ENCODE data around the gene SPNS2.
"Not testable (repeated sequence)": the region's sequence is repeated elsewhere in the genome, so short reads cannot be mapped to it uniquely, and the experiment has no call there.

The SPNS2 gene

DNA sequence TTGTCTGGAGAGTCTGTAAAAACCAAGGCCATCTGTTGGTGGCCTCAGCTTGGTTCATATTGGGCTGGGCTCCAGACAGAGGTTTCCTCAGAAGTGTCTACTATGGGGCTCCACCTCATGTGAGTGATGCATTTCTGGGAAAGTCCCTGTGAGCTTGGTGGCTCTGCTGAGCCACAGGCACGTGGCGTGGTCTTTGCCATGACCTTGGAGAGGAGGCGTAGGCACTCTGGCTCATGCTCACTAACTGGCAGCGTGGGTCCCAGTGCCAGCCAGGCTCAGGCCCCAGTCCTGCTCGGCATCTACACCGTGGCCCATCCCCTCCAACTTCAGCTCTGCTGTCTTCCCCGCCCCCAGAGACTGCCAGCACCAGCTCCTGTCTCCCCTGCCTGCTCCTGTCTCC is 75.0 kb downstream of the SPNS2 start:
- no peak for DNase-seq

DNA sequence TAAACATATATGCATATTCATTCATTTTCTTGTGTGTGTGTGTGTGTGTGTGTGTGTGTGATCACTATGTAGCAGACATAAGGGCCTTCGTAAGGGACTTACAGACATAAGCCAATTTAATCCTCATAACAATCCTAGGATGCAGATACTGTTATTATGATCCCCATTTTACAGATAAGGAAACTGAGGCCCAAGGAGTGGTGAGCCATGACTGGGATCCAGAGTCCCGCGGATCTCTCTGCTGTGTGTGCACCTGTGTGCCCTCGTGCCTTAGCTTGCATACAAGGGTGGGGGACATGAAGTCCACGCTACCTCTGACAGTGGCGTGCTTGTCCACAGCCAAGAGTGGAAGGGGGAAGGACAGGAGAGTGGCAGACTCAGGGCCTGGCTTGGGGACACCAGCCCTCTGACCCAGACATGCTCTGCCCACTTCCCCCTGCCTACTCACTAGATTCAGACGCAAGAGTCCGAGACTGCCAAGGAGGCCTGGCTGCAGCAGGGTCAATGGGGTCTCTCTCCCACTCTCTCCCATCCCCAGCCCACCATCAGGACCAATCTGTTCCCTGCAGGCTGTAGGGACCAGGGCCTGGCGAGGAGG is 75.9 kb downstream of the SPNS2 start:
- no peak for DNase-seq

DNA sequence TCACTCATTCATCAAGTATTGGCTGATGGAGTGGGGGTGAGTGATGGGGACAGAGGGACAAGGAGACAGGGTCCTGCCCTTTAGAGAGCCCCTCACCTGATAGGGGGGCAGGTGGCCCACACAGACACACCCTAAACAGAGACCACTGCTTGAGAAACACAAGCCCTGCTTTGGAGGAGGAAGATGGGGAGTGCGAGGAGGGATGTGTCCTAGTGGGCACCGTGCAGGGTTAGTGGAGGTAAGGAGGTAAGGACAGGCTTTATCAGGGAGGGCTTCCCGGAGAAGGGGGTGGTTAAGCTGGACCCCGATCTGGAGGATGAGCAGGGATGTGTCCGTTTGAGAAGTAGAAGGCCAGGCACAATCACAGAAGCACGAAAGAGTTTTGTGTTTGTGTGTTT is 77.5 kb downstream of the SPNS2 start:
- DNase-seq, result no peak

DNA sequence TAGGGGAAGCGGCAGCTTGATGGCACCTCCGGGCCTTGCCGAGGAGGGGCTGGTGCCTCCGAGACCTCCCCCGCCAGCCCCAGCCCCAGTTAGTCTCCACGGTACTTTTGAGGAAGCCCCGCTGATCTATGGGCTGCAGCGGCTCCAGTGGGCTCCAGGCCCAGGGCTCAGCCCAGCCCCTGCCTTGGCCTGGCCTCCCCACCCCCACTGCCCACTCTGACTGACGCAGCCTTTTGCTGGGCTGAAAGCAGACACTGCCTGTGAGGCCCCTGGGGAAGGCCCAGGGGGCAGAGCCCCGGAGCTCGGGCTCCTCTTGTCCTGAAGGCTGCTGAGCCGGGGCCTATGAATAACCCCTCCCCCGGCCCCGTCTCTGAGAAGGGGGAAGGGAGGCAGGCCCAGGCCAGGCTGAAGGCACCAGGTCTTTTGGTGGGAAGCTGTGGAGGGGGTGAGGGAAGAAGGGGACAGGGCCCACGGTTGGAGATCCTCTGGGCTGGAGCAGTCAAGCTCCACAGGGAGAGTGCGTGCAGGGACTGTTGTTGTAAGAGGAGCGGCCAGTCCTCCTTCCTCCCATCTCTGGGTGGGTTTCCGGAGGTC is 78.1 kb downstream of the SPNS2 start:
- no peak for DNase-seq

DNA sequence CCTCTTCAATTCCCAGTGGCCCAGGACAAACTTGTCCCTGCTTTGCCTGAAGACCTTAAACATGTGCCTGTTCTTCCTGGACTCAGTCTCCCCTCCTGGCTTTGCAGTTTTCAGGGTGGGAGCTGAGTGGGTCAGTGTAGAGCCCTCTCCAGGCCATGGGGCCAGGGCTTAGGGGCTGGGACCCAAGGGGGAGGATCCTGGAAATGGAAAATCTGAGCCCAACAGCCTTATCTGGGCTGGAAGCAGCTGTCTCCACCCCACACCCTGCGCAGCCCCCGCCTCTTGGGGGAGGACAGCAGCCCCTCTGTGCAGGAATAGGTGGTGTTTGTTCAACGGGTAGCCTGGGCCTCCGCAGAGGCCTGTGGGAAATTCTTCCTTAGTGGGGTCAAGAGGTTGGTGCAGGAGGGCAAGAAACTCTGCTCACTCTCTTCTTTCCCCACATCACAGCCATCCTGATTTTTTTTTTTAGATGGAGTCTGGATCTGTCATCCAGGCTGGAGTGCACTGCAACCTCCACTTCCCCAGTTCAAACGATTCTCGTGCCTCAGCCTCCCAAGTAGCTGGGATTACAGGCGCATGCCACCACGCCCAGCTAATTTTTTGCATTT is 78.8 kb downstream of the SPNS2 start:
- DNase-seq, result no peak

DNA sequence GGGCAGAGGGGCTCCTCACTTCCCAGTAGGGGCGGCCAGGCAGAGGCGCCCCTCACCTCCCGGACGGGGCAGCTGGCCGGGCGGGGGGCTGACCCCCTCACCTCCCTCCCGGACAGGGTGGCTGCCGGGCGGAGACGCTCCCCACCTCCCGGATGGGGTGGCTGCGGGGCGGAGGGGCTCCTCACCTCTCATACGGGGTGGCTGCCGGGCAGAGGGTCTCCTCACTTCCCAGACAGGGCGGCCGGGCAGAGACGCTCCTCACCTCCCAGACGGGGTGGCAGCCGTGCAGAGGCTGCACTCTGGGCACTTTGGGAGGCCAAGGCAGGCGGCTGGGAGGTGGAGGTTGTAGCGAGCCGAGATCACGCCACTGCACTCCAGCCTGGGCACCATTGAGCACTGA is 79.7 kb downstream of the SPNS2 start:
- not testable (repeated sequence) for DNase-seq

DNA sequence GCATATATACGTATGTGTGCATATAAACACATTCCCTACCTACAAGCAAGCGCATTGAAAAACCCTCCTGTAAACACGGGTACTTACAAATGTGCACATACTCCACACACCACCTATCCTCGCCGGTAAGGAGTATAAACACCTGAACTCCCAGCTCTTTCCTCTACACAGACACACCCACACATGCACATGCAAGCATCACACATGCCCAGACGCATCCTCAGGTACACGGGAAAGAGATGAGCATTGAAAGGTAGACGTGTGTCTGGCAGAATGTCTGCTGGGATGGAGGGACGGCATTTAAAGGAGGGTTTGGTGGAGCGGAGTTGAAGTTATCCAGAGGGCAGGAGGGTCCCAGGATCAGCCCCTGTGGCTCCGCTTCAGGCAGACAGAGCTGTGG is 81.0 kb downstream of the SPNS2 start:
- no peak for DNase-seq

DNA sequence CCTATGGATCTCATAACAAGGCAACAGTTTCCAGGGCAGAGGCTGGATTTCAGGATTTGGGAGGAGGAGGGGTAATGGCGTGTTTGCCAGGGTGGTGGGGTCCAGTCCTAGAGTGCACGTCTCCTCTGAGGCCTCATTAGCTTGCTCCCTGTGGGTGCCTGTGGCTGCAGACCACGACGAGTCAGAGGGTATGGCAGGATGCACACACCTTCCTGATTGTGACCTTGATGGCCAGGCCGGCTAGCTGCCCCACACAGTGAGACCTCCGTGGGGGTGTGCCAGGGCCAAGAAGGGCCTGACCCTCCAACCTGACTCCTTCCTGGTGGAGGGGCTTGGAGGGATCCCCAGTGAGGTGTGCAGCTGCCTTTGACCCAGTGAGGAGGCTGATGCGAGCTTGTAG is 81.6 kb downstream of the SPNS2 start:
- no peak for DNase-seq

DNA sequence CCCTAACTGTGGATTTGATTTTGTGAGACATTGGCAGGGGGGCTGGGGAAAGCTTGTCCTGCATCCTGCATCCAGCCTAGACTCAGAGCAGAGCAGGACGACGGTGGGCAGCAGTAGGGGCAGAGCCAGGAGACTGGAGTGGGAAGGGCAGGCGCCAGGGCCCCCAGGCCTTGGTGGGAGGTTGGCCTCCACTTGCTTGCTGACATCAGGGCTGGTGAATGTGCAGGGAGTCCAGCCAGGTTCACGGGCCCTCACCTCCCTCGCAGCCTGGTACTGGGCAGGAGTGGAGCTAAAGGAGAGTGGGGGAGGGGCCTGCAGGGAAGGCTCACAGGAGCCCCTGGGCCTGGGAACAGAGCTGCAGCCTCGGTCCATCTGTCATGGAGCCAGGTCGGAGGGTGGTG is 83.4 kb downstream of the SPNS2 start:
- no peak for DNase-seq

DNA sequence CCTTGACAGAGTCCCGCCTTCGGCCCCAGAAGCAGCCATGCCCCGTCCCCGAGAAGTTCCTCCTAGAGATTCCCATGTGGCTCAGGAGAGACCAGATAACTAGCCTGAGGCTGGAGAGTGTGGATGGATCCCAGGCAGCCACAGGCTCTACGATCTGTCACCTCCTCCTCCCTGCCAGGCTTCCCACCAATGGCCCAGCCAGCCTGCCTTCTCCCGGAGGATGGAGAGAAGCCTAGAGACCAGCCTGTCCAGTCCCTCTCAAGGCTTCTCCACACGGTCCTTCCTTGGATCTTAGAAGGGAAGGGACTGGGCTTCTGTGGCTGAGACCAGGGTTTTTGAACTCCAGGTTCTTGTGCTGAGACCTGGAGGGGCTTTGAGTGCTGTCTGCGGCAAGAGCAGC is 84.0 kb downstream of the SPNS2 start:
- no peak for DNase-seq

DNA sequence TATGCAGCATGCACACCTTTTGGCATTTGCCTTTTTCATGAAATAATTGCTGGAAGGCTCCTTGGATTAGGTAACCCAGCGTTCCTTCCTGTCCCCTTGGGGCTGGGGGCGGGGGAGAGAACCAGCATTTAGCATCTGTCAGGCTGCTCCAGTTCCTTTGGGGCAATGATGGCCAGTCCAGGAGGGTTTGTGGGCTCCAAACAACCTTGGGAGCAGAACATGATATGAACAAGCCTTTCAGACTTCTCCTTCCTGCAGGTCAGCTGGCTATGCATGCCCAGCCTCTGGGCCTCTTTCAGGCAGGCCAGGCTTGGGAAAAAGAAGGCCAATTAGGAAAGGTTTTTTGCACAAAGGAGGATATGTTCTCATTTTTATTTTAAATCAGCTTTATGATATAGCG is 84.5 kb downstream of the SPNS2 start:
- DNase-seq, result no peak

DNA sequence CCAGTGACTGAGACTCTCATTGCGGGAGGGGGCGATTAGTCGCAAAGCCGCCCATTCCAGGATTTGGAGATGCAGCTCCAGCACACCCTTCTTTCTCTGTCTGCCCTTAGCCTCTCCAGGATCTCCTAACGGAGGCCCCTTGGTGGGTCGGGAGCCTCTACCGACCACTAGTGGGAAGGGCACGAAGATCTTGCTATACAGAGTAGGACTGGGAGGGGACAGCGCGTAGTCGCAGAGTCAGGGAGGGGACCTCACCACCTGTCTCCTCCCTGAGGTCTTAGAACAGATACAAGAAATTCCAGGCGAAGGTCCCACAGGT is 85.1 kb downstream of the SPNS2 start:
- no peak for DNase-seq

DNA sequence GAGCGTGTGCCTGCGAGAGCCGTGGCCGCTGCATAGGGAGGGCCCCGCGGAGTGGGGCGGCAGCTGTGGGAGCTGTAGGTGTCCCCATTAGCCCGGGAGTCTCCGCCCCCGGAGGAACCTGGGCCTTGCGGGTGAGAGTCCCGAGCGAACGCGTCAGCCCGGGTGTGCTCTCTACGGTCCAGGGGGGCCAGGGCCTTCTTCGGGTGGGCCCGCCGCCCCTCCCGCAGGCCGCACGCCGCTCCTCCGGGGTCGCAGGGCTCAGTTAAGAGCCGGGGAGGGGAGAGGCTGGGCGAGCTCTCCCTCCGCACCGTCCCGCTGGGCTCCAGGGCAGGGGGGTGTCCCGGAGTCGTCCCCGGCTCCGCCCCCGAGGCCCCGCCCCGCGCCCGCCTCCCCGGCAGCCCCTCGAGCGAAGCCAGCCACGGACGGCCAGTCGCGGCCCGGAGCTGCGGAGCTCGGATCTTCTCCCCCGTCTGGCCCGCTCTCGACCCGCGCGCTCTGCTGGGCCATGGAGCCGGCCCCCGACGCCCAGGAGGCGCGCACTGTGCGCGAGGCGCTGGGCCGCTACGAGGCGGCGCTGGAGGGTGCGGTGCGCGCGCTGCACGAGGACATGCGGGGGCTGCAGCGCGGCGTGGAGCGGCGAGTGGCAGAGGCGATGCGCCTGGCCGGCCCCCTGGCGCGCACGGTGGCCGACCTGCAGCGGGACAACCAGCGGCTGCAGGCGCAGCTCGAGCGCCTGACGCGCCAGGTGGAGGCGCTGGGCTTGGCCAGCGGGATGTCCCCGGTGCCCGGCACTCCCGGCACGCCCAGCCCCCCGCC is 85.6 kb downstream of the SPNS2 start, which contains the start of gene SMTNL2:
TSS of gene SMTNL2 (plus strand) at position 429 of the 816 bp plus-strand sequence. CDS start at position 506, 77 bp downstream.
- no peak for DNase-seq

DNA sequence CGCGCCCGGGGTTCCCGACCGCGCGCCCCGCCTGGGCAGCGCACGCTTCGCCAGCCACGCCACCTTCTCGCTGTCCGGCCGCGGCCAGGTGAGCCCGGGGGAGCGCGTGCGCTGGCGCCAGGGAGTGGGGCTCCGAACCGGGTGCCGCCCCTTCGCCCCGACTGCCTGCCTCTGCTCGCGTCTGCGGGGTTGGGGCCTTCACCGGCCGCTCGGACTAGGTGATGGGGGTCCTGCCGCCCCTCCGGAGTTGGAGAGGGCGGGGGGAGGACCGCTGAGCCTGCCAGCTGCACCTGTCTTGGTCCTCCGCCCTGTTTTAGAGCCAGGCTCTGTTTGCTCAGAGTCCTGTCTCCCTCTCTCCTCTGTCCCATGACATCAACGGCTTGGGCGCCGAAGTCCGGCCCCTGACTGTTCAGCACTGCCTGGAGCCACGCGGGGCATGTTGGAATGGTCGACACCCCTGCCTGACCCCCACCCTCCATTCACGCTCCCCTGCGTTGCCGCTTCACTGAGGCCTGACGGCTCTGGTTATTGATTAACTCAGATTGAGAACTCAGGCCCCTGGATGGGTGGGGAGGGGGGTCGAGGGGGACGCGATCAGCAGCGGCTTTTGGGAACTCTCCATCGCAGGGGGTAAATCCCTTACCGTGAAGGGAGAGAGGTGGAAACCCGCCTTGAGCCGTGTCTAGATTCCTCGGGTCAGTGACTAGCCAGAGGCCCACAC is 86.4 kb downstream of the SPNS2 start:
- no peak for DNase-seq

DNA sequence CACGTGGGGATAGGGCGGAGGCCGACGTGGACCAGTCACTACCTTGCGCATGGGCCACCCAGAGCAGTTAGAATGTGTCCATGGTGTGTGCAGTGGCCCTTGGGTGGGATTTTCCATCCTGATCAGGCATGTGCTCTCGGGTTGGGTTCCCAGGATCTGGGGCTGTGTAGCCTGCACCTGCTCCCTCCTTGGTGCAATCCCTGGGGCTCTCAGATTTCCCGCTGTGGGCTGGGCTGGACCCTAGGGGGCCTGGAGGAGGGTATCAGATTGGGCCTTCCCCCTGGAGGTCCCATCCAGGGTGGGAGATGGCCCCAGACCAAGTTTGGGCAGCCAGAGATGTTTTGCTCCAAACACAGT is 86.9 kb downstream of the SPNS2 start:
- no peak for DNase-seq

DNA sequence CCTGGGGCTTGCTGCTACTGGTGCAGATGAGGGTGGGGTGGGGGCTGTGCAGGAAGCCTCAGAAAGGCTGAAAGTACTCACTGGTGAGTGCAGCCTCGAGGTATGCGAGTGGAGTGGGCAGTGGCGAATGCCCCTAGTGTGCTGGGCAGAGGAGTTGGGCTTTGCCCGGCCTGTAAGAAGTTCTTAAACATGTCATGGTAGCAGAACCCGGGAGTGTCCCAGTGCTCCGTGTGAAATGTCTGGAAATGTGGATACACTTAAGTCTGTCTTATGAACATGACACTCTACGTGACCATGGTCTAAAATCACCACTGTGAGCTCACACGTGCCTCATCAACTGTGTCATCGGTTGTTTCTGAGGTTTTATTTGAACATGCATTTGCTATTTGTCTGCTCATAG is 87.4 kb downstream of the SPNS2 start:
- DNase-seq, result no peak

DNA sequence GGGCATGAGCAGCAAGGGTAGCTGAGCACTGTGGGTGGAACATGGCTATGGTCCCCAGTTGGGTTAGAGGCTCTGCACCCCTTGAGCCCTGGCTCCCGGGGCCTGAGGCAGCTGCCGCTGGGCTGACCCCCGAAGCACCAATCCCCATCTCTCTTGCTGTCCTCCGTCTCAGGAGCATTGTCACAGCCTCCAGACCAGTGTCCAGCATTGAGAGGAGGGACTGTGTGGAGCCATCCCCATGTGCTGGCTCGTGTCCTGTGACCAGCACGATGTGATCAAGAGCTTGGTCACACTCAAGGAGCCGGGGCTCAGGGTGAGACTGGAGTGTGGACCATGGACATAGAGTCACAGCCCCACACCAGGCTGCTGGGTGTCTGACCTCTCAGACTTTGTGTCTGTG is 88.5 kb downstream of the SPNS2 start:
- DNase-seq, result no peak

DNA sequence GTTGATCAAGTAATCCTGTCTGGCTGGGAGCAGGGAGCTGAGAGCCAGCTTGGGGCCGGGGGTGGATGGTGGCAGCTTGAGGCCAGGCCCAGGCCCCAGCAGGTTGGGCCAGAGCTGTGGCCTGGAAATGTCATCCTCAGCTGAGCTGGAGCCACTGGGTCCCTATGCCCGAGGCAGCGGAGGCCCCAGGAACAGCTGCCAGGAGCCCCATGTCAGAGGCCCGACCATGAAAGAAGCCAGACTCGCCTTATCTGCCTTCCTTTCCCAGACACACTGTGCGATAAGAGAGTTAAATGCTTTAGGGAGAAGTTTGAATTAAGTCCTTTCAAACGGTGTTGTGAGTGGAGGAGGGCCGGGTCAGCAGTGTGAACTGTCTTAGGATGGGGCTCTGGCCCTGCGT is 89.1 kb downstream of the SPNS2 start:
- no peak for DNase-seq

DNA sequence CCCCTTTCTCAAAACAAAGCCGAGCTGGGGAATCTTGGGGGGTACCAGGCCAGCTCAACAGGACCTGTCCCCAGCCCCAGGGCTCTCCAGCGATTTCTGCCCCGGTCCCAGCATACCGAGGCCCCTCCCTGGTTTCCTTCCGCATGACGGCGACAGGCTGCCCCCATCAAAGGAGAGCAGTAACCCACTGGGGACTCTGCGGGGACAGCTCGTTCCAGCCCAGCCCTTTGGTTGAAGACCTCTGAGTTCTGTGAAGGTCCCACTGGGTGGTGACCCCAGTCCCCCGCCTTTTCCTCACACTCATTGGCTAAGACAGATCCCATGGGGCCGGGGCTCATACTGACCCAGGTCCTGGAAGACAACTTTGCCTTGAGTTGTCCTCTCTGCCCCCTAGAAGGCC is 89.7 kb downstream of the SPNS2 start:
- DNase-seq, result no peak

Measured in GOT3 (cell line).